NCI-H2227 (cell line): ENCODE measurements around the gene IGDCC3.

Source experiments
- DNase-seq: peaks from one replicate; lab custom pipeline; 2025; ENCODE audit not compliant: unreplicated experiment; lab: John Stamatoyannopoulos, UW

Gene IGDCC3

DNA sequence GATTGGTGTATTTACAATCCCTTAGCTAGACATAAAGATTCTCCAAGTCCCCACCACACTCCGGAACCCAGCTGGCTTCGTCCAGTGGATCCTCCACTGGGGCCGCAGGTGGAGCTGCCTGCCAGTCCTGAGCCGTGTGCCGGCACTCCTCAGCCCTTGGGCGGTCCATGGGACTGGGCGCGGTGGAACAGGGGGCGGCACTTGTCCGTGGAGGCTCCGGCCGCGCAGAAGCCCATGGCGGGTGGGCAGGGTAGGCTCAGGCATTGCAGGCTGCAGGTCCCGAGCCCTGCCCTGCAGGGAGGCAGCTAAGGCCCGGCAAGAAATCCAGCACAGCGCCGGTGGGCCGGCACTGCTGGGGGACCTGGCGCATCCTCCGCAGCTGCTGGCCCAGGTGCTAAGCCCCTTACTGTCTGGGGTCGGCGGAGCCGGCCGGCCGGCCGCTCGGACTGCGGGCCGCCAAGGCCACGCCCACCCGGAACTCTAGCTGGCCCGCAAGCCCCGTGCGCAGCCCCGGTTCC lies 76.8 kb downstream of the IGDCC3 start:
- DNase-seq = peak; percentile 42

DNA sequence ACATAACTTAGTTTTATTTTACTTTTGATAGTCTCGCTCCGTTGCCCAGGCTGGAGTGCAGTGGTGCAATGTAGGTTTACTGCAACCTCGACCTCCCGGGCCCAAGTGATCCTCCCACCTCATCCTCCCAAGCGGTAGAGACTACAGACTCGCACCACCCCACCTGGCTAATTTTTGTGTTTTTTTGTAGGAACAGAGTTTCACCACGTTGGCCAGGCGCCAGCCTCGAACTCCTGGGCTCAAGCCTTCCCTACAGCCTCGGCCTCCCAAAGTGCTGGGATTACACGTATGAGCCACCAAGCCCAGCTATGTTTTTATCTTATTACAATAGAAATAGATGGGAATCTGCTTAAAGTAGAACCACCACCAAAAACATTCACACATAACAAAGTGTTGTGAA lies 79.1 kb downstream of the IGDCC3 start:
- DNase-seq = no peak

DNA sequence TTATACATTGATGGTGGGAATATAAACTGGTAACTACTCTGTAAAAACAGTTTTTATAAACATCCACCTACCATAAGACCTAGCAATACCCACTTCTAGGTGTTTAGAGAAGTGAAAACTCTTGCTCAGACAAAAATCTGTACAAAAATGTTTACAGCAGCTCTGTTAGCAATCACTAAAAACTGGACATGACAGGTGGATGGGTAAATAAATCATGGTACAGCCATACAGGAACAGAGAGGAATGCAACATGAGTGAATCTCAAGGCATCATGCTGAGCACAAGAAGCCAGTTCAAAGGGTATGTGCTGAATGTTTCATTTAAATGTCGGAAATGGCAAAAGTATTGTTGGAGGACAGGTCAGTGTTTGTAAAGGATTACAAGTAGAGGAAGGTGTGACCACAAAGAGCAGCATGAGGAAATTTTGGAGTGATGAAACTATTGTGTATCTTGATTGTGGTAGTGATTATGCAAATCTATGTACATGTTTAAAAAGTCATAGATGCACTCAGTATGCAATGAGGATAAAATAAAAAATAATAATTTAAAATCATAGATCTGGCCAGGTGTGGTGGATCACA lies 84.8 kb downstream of the IGDCC3 start:
- no peak for DNase-seq

DNA sequence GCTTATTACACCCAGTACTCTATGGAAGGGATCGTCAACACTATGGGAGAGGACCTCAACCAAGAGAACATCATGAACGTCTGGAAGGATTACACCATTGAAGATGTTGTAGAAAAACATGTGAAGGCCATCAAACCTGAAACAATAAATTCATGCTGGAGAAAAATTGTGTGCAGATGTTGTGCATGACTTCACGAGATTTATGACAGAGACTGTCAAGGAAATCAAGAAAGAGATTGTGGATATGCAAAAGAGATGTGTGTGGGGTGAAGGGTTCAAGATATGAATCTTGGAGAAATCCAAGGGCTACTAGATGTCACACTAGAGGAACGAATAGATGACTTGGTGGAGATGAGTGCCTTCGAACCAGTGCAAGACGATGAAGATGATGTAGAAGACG lies 87.6 kb downstream of the IGDCC3 start:
- DNase-seq = no peak

DNA sequence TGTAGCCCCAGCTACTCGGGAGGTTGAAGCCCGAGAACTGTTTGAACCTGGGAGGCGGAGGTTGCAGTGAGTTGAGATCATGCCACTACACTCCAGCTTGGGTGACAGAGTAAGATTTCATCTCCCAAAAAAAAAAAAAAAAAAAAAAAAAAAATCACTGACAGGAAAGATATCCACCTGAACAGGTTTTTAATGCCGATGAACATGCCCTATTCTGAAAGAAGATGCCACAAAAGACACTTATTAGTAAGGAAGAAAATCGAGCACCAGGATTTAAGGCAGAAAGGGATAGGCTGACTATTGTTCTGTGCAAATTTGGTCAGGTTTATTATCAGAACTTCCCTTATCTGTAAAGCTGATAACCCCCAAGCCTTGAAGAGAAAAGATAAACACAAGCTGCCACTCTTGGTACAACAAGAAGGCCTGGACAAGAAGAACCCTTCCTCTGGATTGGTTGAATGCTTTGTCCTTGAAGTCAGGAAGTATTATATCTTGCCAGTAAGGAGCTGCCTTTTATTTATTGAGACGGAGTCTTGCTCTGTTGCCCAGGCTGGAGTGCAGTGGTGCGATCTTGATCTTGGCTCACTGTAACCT lies 88.4 kb downstream of the IGDCC3 start:
- no peak for DNase-seq

DNA sequence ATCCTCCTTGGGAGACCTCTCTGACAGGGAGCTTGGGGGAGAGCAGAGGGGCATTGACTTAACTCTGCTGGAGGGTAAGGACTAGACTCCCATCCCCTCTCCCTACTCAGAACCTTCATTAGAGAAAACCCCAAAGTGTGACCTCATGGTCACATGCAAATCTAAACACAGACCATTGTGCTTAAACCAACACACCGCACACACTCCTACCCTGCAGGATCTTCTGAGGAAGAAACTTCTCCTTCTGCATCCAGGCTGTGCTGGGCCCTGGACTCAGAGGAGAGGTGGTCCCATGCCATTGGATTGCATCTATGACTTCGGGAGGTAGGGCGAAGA lies 90.3 kb downstream of the IGDCC3 start:
- DNase-seq = no peak

DNA sequence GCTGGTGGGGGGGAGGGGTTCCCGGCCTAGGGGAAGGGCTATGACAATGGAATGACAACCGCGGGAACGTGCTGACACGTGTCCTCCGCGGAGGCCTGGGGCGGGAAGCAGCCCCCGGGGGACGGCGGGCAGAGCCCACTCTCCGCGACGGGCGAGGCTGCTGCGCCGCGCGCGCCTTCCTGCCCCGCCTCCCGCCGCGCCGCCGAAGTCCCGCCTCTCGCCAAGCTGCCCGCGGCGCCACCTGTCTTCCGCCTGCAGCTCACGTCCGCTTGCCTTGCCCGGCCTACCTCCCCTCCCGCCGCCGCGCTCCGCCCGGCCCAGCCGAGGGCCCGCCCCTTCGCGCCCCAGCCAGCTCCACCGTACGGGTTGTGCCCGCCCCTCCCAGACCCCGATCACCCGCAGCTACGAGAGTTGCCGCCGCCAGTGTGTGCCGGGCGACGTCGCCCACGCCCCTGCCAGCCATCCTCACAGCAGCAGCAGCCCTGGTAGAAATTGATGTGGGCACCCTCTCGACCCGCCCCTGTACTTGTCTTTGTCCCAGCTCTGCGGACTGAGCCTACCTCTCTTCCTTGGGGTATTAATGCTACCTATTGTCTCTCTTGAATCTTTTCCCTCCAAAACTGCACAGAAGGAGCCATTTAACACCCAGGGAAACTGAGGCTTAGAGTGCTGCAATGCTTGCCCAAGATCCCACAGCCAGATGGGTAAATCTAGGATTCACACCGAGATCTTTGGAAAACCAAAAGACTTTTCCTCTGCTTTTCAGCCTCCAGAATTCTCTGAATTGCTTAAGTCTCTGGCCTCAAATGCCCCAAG lies 90.9 kb downstream of the IGDCC3 start, which contains the start of gene PARP16:
PARP16 (minus strand) TSS at position 180 of the 816 bp plus-strand sequence. CDS start 457 bp downstream, outside the sequence.
- DNase-seq = peak; percentile 94

DNA sequence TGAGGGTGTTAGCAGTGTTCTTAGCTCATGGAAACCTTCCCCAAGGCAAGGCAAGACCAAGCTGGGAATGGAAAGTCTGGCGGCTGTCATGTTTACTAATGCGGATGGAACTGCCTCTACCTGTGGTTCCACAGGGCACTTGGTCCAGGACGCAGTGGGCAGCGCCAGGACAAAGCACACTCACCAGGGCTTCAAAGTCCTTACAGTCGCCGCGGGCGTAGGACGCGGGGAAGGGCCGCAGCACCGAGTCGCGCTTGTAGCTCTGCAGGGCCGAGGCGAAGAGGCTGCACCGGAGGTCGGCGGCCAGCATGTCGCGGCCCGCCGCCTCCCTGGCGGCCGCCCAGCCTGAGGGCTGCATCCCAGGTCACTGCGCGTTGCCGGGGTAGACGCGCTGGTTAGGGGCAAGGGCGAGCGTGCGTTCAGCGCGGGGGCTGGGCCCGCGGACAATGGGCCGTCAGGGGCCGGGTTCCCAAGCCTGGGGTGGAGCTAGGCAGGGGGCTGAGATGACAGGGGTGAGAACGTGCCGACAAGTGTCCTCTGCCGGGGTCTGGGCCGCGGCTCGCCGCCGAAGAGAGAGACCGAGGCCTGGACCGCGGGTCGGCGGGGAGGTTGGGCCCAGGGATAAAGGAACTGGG lies 91.6 kb downstream of the IGDCC3 start:
- peak; percentile 61 for DNase-seq

DNA sequence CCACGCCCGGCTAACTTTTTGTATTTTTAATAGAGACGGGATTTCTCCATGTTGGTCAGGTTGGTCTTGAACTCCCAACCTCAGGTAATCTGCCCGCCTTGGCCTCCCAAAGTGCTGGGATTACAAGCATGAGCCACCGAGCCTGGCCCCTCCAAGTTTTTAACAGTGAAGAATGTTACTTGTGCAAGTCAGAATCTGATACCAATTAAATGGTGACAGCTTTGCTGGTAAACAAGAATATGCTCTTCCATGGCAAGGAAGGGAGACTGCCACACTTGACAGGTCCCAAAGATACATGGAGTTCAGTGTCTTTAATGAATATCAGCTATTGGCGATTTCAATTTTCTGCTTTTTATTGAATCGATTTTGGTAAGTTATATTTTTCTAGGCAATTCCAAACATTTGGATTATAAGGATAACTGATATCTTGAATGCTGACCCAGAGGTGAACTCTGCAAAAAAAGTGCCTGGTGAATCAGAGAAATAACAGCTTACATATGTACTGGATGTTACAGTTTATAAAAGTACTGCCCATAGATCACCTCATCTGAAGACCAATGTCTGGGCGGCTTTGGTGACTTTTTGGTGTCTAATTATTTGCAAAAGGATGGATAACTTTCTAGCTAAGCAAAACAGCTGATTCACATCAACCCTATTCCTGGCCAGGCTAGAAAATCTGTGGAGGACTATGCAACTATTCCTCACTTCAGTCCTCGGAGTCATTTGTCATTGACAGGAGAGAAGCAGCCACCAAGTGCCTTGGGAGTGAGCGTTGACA lies 92.3 kb downstream of the IGDCC3 start:
- DNase-seq = no peak

DNA sequence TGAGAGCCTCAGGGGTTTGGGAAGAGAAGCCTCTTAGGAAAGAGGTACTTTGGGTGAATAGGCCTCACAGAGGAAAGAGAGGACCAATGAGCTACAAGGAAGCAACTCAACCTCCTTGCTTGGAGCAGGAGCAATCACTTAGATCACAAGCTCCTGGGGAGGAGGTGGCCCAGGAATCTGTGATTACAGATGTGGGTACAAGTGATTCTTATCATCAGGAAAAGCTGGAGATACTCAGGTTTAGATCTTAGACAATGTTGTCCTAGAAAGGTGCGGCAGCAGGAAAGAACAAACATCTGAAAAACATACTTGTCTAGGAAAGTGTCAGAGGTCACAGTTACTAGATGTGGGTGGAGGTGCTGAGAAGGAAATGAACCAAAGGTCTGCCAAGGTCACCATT lies 99.3 kb downstream of the IGDCC3 start:
- DNase-seq = no peak
